Stimulated activated naive B cell treated with anti-CD40 and anti-IgM and Interleukin-4, amounts not matched to agents 10 μg/mL and 1 μg/mL and 100 μg/mL, for 72 hours (primary cell): Measurements from ENCODE around the gene HHAT.
A peak's percentile ranks its signal among the peaks of the same experiment; 100 is the strongest.

Experiments used
- ATAC-seq, 2 donors: fragments of 150-1000 bp; cut with Tn5 transposase; replicated peaks; 2 replicates each; pipeline ENCODE4 v1.10.0; 2021; ENCODE audit warnings: moderate library complexity in 1 of 2
- DNase-seq: peaks from one replicate; pipeline ENCODE4 v3.0.0; 2021
- H3K27ac Mint-ChIP-seq: one replicate; pipeline ENCODE4 v1.8.0; 2022; ENCODE audit warnings: mild to moderate bottlenecking, mixed read lengths
- H3K27me3 Mint-ChIP-seq, 2 donors: one replicate each; pipeline ENCODE4 v1.8.0; 2022; ENCODE audit warnings: mixed read lengths in 2 of 2
- H3K36me3 Mint-ChIP-seq, 2 donors: one replicate each; pipeline ENCODE4 v1.8.0; 2022; ENCODE audit warnings: mixed read lengths in 2 of 2, mild to moderate bottlenecking in 1 of 2
- H3K4me1 Mint-ChIP-seq, 2 donors: one replicate each; pipeline ENCODE4 v1.8.0; 2022; ENCODE audit warnings: mixed read lengths in 2 of 2, mild to moderate bottlenecking in 1 of 2
- H3K4me3 Mint-ChIP-seq, 2 donors: one replicate each; pipeline ENCODE4 v1.8.0; 2022; ENCODE audit warnings: mild to moderate bottlenecking in 2 of 2, mixed read lengths in 2 of 2, moderate library complexity in 1 of 2
- H3K9me3 Mint-ChIP-seq, 2 donors: one replicate each; pipeline ENCODE4 v1.8.0; 2022; ENCODE audit warnings: mixed read lengths in 2 of 2, mild to moderate bottlenecking in 1 of 2

The HHAT gene

GRCh38 chr1:210300923-210301614 lies 27.6 kb upstream of the HHAT start:
- ATAC-seq (no peak), DNase-seq (no peak)
- H3K27ac Mint-ChIP-seq = no peak overlapping the region
- no peaks in the 10 kb centered on the region for H3K9me3 Mint-ChIP-seq
- H3K4me1 Mint-ChIP-seq = no peaks in the 10 kb centered on the region
- no peak overlapping the region for H3K4me3 Mint-ChIP-seq
- H3K36me3 Mint-ChIP-seq = no peaks in the 10 kb centered on the region
- H3K27me3 Mint-ChIP-seq = peaks cover 23 to 47% of the 10 kb centered on the region in 2 donors

DNA sequence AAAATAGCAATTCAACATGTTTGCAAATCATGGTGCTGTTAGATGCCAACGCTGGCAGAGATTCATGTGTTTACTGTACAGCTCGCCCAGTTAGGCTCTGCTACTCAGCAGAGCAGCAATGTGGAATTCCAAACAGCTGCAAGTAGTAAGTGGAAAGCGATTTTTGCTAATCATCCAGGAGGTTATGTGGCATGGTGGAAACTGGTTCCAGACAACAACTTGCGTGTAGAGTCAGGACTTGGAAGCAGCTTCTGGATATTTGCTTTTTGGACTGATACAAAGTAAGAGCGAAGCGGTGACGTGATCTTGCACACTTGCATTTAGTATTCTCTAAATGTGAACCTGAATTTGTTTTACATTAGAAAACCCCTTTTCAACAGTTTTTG lies 27.1 kb upstream of the HHAT start:
- H3K27me3 Mint-ChIP-seq = peaks cover 23 to 45% of the 10 kb centered on the region in 2 donors
- H3K9me3 Mint-ChIP-seq = no peaks in the 10 kb centered on the region

GRCh38 chr1:210302501-210302900 lies 26.2 kb upstream of the HHAT start:
- ATAC-seq = no peak
- Mint-ChIP-seq H3K4me1 (no peaks in the 10 kb centered on the region), H3K27ac (no peak overlapping the region), H3K9me3 (no peaks in the 10 kb centered on the region), H3K27me3 (peaks cover 25 to 44% of the 10 kb centered on the region in 2 donors), H3K36me3 (no peaks in the 10 kb centered on the region), H3K4me3 (no peak overlapping the region)
- DNase-seq = no peak

More for the DNA sequence above, 27.1 kb upstream of the HHAT start:
- Mint-ChIP-seq H3K36me3 (no peaks in the 10 kb centered on the region), H3K27ac (no peak overlapping the region), H3K4me3 (no peak overlapping the region), H3K4me1 (no peaks in the 10 kb centered on the region)
- DNase-seq (no peak), ATAC-seq (no peak)

- Mint-ChIP-seq H3K4me1 (no peaks in the 10 kb centered on the region), H3K4me3 (no peak overlapping the region), H3K27ac (no peak overlapping the region), H3K27me3 (peaks cover 21 to 39% of the 10 kb centered on the region in 2 donors), H3K9me3 (no peaks in the 10 kb centered on the region), H3K36me3 (no peaks in the 10 kb centered on the region)
- DNase-seq (no peak), ATAC-seq (no peak)
Measured at GRCh38 chr1:210303391-210303790, 25.3 kb upstream of the HHAT start.

- H3K27me3 Mint-ChIP-seq = peaks cover 21 to 48% of the 10 kb centered on the region in 2 donors
- H3K4me1 Mint-ChIP-seq = peaks cover 6 to 7% of the 10 kb centered on the region in 2 donors
- DNase-seq (no peak), ATAC-seq (no peak)
- no peaks in the 10 kb centered on the region for H3K36me3 Mint-ChIP-seq
- no peaks in the 10 kb centered on the region for H3K9me3 Mint-ChIP-seq
- H3K27ac Mint-ChIP-seq = peak overlapping the region; percentile 91
- H3K4me3 Mint-ChIP-seq = peak overlapping the region; percentile 85 to 91
Measured at GRCh38 chr1:210310562-210311153, 18.0 kb upstream of the HHAT start.

GRCh38 chr1:210311726-210312493 lies 16.8 kb upstream of the HHAT start:
- no peaks in the 10 kb centered on the region for H3K9me3 Mint-ChIP-seq
- peak; percentile 5 to 8 for ATAC-seq
- peak overlapping the region; percentile 3 to 91 for H3K4me3 Mint-ChIP-seq
- no peaks in the 10 kb centered on the region for H3K36me3 Mint-ChIP-seq
- H3K4me1 Mint-ChIP-seq = peaks cover 6 to 7% of the 10 kb centered on the region in 2 donors
- peaks cover 20 to 46% of the 10 kb centered on the region in 2 donors for H3K27me3 Mint-ChIP-seq
- peak overlapping the region; percentile 65 for H3K27ac Mint-ChIP-seq
- DNase-seq = no peak

- Mint-ChIP-seq H3K4me1 (peaks cover 6 to 7% of the 10 kb centered on the region in 2 donors), H3K36me3 (no peaks in the 10 kb centered on the region), H3K9me3 (no peaks in the 10 kb centered on the region), H3K27ac (no peak overlapping the region), H3K4me3 (no peak overlapping the region), H3K27me3 (peaks cover 16 to 38% of the 10 kb centered on the region in 2 donors)
- ATAC-seq (no peak), DNase-seq (no peak)
Measured at GRCh38 chr1:210313046-210313595, 15.6 kb upstream of the HHAT start.

GRCh38 chr1:210313921-210314320 lies 14.8 kb upstream of the HHAT start:
- DNase-seq (no peak), ATAC-seq (no peak)
- Mint-ChIP-seq H3K36me3 (peaks cover 0 to 1% of the 10 kb centered on the region in 2 donors), H3K27ac (no peak overlapping the region), H3K4me3 (no peak overlapping the region), H3K9me3 (no peaks in the 10 kb centered on the region), H3K27me3 (peaks cover 18 to 37% of the 10 kb centered on the region in 2 donors), H3K4me1 (peaks cover 6 to 7% of the 10 kb centered on the region in 2 donors)

GRCh38 chr1:210315529-210315928 lies 13.2 kb upstream of the HHAT start:
- no peak for ATAC-seq
- no peak overlapping the region for H3K27ac Mint-ChIP-seq

GRCh38 chr1:210321131-210321530 lies 7.6 kb upstream of the HHAT start:
- ATAC-seq = no peak
- H3K4me3 Mint-ChIP-seq = no peak overlapping the region
- no peak overlapping the region for H3K27ac Mint-ChIP-seq
- no peak for DNase-seq
- peaks cover 6 to 7% of the 10 kb centered on the region in 2 donors for H3K9me3 Mint-ChIP-seq
- peaks cover 13 to 16% of the 10 kb centered on the region in 2 donors for H3K27me3 Mint-ChIP-seq
- peaks cover 1 to 5% of the 10 kb centered on the region in 2 donors for H3K36me3 Mint-ChIP-seq
- peaks cover 2 to 9% of the 10 kb centered on the region in 2 donors for H3K4me1 Mint-ChIP-seq

More at GRCh38 chr1:210315529-210315928, 13.2 kb upstream of the HHAT start:
- Mint-ChIP-seq H3K36me3 (peaks cover 0 to 1% of the 10 kb centered on the region in 2 donors), H3K4me3 (no peak overlapping the region), H3K27me3 (peaks cover 14 to 23% of the 10 kb centered on the region in 2 donors), H3K9me3 (no peaks in the 10 kb centered on the region), H3K4me1 (peaks cover 4 to 7% of the 10 kb centered on the region in 2 donors)
- no peak for DNase-seq

- Mint-ChIP-seq H3K4me1 (peaks cover 2 to 9% of the 10 kb centered on the region in 2 donors), H3K27ac (no peak overlapping the region), H3K4me3 (no peak overlapping the region), H3K27me3 (peaks cover 13 to 16% of the 10 kb centered on the region in 2 donors), H3K9me3 (peaks cover 6 to 7% of the 10 kb centered on the region in 2 donors), H3K36me3 (peaks cover 1 to 5% of the 10 kb centered on the region in 2 donors)
- no peak for ATAC-seq
- DNase-seq = no peak
Measured at GRCh38 chr1:210321552-210321951, 7.2 kb upstream of the HHAT start.

DNA sequence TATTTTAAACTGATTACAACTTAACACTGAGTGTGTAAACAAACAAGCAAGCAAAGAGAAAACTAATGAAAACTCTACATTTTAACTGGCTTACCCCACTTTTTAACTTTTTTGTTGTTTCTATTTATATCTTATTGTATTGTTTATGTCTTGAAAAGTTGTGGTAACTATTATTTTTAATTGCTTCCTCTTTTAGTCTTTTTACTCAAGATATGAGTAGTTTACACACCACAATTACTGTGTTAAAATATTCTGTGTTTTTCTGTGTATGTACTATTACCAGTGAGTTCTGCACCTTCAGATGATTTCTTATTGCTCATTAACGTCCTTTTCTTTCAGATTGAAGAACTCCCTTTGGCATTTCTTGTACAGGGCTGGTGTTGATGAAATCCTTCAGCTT lies 4.7 kb upstream of the HHAT start:
- Mint-ChIP-seq H3K4me3 (no peak overlapping the region), H3K27me3 (peaks cover 7% of the 10 kb centered on the region in 2 donors), H3K36me3 (peaks cover 0 to 5% of the 10 kb centered on the region in 2 donors), H3K27ac (no peak overlapping the region), H3K4me1 (peaks cover 8 to 15% of the 10 kb centered on the region in 2 donors), H3K9me3 (peaks cover 6 to 7% of the 10 kb centered on the region in 2 donors)
- DNase-seq = no peak
- ATAC-seq = no peak

DNA sequence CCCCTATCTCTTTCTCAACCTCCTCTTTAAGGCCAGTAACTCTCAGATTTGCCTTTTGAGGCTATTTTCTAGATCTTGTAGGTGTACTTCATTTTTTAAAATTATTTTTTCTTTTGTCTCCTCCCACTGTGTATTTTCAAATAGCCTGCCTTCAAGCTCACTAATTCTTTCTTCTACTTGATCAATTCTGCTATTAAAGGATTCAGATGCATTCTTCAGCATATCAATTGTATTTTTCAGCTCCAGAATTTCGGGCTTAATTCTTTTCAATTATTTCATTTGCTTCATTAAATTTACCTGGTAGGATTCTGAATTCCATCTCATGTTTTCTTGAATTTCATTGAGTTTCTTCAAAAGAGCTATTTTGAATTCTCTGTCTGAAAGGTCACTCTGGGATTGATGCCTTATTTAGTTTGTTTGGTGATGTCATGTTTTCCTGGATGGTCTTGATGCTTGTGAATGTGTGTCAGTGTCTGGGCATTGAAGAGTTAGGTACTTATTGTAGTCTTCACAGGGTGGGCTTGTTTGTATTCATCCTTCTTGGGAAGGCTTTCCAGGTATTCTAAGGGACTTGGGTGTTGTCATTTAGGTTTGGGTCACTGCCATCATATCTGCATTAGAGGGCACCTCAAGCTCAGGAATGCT lies 3.6 kb upstream of the HHAT start:
- Mint-ChIP-seq H3K36me3 (peaks cover 0 to 5% of the 10 kb centered on the region in 2 donors), H3K27ac (no peak overlapping the region), H3K4me3 (no peak overlapping the region), H3K27me3 (peaks cover 6 to 7% of the 10 kb centered on the region in 2 donors), H3K9me3 (peaks cover 6 to 7% of the 10 kb centered on the region in 2 donors), H3K4me1 (peaks cover 16 to 26% of the 10 kb centered on the region in 2 donors)
- ATAC-seq (no peak), DNase-seq (no peak)
